IPS-NIHi7 (cell line): Measurements from ENCODE around the gene PLCH2.

Experiments used
- DNase-seq: peaks from one replicate; pipeline ENCODE4 v3.0.0; 2012; ENCODE audit warnings: mixed read lengths; ENCODE audit errors: extremely low spot score

Gene PLCH2

DNA sequence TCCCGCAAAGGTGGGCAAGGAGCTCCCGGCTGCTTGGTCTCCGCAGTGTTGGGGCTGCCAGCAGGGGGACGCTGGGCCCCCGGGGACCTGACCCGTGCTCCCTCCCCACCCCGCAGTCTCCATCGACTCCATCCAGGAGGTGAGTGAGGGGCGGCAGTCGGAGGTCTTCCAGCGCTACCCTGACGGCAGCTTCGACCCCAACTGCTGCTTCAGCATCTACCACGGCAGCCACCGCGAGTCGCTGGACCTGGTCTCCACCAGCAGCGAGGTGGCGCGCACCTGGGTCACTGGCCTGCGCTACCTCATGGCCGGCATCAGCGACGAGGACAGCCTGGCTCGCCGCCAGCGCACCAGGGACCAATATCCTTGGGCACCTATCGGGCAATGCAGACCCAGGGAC is 3.5 kb downstream of the PLCH2 start:
- no peak for DNase-seq

- DNase-seq: no peak
Measured at GRCh38 chr1:2480236-2480985, 4.3 kb downstream of the PLCH2 start.

DNA sequence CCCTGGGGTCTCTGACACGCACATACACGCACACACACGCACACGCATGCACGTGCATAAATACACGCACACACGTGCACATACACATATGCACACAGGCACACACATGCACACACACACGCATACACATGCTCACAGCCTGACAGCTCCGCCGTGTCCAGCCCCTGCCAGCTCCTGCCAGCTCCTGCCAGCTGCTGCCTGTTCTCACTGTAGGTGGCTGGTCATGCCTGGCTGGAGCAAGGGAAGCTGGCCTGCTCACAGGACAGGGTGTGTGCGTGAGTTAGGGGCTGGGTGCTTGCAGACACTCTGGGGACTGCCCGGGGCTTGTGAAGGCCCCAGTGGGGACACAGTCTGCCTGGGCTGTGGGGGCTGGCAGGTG is 4.9 kb downstream of the PLCH2 start:
- DNase-seq: no peak

- DNase-seq: no peak
Measured at GRCh38 chr1:2481885-2482284, 5.8 kb downstream of the PLCH2 start.

DNA sequence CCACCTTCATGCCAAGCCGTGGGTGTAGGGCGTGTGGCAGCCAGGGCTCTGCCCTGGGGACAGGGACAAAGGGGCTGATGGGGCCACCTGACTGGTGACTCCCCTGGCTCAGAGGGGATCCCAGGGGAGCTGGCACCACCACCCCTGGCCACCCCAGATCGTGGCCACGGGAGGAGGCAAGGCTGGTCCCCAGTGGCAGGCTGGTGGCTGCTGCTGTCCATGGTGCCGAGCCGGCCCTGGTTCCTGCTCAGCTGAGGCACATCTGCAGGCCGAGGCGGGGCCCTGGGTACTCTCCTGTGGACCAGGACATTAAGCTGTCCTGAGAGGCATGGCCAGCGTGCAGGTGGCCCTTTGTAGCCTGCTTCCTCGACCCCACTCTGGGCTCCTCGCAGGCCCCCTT is 6.5 kb downstream of the PLCH2 start:
- DNase-seq: no peak

DNA sequence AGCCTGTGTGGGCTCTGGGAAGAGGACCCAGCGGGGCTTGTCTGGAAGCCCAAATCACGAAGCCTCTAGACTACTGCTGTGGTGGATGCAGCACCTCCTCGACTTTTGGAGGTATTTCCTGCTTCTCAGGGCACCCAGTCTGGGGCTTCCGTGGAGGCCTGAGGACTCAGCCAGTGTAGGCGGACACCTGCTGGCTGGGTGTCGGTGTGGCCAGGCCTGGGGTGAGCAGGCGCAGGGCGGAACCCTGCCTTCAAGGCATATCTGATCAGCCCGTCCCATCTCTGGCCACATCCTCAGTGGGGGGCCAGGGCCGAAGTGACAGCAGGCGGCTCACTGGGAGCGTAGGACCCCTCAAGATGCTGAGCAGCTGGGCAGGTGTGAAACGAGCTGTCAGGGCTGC is 6.9 kb downstream of the PLCH2 start:
- no peak for DNase-seq

- no peak for DNase-seq
Measured at GRCh38 chr1:2483970-2484369, 7.9 kb downstream of the PLCH2 start.

DNA sequence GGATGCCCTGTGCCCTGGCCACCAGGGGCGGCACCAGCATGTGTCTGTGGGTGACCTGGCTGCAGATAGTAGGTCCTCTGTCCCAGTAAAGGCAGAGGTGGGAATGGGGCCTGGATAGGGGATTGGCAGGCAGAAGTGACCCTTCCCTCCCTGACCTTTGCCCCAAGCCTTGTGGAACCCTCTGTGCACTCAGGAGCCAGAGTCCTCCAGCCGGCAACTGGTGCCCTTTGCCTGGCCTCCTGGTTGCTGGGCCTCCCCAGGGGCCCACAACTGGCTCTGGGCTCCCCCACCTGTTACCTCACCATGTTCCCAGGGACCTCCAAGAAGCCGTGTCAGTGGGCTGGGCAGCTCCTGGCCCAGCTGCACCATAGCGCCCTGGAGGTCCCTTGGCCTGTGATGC is 10.0 kb downstream of the PLCH2 start:
- no peak for DNase-seq

DNA sequence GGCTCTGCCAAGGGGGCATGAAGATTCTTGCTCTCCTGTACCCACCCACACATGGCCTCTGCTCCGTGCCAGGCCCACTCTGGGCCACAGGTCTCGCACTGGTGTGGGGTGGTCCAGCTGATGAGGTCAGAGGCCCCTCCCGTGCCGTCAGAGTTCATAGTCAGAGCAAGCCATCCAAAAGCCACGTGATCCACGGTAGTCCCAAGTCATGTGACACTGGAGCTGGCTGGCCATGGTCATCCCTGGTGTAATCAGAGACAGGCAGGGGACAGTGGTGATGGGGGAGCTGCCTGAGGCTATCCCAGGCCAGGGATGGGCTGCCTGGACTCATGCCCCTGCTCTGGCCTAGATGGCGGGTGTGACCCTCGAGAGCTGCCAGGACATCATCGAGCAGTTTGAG is 10.5 kb downstream of the PLCH2 start:
- no peak for DNase-seq

DNA sequence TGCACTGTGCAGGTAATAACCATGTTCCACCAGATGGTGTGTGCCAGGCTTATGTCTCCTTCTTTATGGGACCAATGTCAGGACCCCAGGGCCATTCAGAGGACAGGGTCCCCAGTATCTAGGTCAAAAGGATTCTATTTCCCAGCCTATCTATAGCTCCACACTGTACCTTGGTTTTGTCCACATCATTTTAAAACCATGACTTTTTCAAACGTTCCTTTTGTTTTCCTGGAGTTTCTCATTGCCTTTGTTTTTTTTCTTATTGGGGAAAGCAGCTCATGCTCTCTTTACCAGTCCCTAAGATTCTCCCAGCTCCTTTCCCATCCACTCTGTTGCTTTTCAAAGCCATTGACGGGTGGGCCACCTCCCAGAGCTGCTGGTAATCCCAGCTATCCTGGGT is 12.6 kb downstream of the PLCH2 start:
- DNase-seq: no peak

DNA sequence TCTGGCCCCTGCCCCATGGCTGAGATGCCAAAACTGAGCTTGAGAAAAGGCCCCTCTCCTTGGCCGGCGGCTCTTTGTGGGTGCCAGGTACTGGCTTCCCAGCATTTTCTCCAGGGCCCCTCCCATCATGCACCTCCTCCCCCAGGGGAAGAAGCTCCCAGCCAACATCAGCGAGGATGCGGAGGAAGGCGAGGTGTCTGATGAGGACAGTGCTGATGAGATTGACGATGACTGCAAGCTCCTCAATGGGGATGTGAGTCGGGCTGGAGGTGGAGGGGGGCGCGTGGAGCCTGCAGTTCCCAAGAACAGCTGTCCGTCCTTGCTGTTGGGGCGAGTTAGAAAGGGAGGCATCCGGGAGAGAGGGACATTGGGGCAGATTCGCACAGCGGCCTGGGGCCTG is 13.5 kb downstream of the PLCH2 start:
- DNase-seq: no peak

GRCh38 chr1:2492091-2492490 is 16.0 kb downstream of the PLCH2 start:
- DNase-seq: no peak

DNA sequence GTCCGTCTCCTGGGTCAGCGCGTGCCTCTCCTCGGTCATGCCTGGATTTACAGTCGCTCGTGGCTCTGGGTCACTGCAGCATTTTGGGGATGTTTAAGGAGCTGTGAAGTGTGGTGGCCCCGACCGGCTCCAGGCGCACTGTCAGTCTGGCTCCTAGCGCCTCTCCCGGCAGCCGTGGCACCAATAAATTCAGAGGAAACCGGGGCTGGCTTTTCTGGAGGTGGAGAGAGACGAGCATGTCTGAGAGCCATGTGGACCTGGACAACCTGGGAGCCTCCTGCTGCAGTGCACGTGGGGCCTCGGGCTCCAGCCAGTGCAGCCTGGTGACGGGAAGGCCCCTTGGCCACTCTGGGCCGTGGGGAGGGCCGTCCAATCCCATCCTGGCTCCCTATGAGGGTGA is 17.1 kb downstream of the PLCH2 start:
- no peak for DNase-seq

DNA sequence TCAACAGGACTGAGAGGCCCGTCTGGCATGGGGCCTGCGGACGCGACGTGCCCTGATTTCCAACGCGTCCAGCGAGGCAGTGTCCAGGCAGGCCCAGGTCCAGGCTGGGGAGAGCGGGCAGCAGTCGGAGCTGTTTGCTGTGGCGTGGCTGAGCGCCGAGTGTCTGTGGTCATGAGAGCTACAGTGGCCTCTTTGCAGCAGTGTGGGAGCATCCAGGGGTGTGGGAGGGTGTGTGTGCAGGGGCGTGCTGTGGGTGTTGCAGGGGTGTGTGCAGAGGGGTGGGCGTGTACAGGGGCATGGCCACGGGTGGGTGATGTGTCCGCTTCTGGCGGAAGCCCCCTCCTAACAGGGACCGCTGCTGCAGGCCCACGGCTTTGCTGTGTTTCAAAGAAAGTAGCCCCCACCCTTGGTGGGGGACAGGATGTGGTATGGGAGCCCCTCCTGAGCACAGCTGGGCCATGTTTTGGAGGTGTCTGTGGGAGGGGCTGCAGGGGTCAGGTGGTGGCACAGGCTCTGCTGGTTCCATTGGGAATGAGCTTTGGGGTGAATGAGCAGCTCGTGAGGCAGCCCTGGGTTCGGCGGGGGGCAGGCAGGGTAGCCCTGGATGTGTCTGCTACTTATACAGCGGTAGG is 17.7 kb downstream of the PLCH2 start:
- no peak for DNase-seq

DNA sequence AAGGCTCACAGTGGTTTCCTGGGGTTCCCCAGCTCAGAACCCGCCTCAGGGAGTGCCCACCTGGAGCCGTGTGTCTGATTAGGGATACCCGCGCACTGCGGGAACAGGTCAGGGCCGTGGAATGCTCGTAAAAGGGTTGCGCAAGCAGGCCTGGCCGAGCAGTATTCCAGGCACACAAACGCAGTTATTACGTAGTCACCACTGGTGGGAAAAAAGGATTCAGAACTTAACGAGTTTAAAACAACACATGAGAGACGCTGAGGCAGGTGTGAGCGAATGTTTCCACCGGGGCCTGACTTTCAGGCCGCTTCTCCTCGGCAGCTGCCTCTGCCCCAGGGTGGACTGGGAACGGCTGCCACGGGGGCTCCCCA is 18.2 kb downstream of the PLCH2 start:
- no peak for DNase-seq

DNA sequence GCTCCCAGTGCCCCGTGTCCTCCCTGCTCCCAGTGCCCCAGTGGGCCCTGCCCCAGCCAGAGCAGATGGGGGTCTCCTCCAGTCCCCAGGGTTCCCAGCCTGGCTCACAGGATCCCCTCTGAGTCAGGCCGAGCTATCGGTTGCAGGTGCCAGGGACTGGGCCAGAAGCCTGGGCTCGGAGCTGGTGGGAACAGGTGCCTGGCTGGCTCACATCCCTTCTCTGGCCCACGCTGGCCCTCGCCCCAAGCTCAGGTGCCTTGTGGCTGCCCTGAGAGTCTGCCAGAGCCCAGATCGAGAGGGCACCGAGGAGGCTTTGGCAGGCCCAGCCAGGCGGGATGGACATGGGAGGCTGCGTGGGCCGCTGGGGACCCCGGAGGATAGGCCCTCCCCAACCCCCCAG is 18.9 kb downstream of the PLCH2 start:
- no peak for DNase-seq

GRCh38 chr1:2495546-2495945 is 19.5 kb downstream of the PLCH2 start:
- DNase-seq: no peak

GRCh38 chr1:2496087-2496622 is 20.1 kb downstream of the PLCH2 start:
- no peak for DNase-seq

DNA sequence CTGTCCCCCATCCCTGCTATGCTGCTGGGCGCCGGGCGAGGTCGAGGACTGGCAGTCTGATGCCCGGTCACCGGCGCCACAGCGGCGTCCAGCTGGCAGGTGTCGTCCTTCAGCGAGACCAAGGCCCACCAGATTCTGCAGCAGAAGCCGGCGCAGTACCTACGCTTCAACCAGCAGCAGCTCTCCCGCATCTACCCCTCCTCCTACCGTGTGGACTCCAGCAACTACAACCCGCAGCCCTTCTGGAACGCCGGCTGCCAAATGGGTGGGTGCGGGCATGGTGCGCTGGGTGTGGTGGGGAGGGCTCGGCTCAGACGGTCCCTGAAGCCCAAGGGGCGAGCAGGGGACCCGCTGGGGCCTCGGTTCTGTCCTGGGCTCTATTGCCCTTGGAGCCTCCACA is 20.7 kb downstream of the PLCH2 start:
- DNase-seq: no peak

GRCh38 chr1:2497891-2498290 is 21.8 kb downstream of the PLCH2 start:
- no peak for DNase-seq

DNA sequence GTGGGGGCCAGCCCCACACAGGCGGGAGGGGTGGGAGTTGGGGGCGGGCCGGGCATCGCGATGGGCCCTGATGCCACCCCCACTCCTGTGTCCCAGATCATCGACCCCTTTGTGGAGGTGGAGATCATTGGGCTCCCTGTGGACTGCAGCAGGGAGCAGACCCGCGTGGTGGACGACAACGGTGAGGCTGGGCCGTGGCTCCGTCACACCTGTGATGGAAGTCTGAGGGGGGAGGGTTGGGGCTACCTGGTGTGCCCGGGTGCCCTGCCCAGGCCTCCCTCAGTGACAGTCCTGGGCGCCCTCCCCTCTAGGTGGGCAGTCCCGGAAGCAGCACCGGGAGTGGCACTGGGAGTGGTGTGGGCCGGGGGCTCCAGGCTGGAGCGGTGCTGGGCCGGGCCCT is 22.6 kb downstream of the PLCH2 start:
- DNase-seq: no peak

DNA sequence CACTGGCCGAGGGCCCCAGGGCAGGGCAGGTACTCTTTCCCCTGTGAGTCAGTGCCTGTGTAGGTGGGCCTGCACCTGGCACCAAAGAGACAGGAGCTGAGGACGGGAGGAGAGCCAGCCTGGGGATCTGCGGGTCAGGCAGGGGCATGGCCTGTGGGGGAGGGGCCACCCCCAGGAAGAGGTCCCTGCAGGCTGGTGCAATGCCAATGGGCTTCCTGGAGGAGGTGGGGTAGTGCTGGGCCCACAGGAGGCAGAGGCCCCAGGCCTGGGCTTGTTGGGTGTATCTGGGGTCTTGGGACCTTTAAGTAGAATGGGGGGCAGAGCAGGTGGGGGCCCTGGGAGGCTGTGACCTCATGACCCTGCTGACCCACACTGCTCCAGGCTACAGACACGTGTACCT is 23.2 kb downstream of the PLCH2 start:
- DNase-seq: no peak

GRCh38 chr1:2499986-2500596 is 24.0 kb downstream of the PLCH2 start:
- no peak for DNase-seq
